Measurements from ENCODE around the gene PAXX.

GRCh38 chr9:136949817-136950655, 42.2 kb upstream of the PAXX start:
- TF ChIP-seq CTCF (conservative IDR thresholded peaks at IDR 0.05 in 1 of 2, IDR thresholded peaks at IDR 0.05 in 1 of 2; ENCODE audit: low read depth in 1 of 2, low read length in 2 of 2) (no peak), EZH2 (IDR thresholded peaks at IDR 0.05; ENCODE audit: low read length, missing control alignments) (no peak)
